A549 (cell line): ENCODE measurements around the gene FSIP2. TPM values are rescaled to one million over a fixed set of nuclear protein-coding genes. Genes with fewer than 3 reads are reported as not detected.

ENCODE experiments used
- ATAC-seq, 2 experiments: fragments of 200-7000 bp in 1 of 2; fragments of >200 bp in 1 of 2; cut with Nextera tagmentation in 1 of 2; cut with Tn5 transposase in 1 of 2; 3 replicates each; pipeline versions ENCODE4 v1.8.0 to v1.9.1; 2018 to 2020; ENCODE audit warnings: mild to moderate bottlenecking in 1 of 2, moderate library complexity in 1 of 2
- CTCF ChIA-PET: fragments of 300-600 bp; sonication (Branson Sonifier 250); formaldehyde crosslinking; extraction: SDS; loops from one replicate; lab custom pipeline; 2021; ENCODE audit warnings: antibody characterized with exemption, inconsistent platforms; lab: Yijun Ruan, JAX
- POLR2A ChIA-PET: fragments of 350-600 bp; formaldehyde crosslinking; extraction: SDS; loops from one replicate; lab custom pipeline; 2021; ENCODE audit warnings: antibody characterized with exemption, inconsistent platforms; lab: Yijun Ruan, JAX
- DNase-seq, 2 experiments: peaks; one replicate each; pipeline versions ENCODE4 v3.0.0 to v3.0.0-alpha.2; 2011 to 2016; ENCODE audit warnings: low read depth in 1 of 2, low spot score in 1 of 2
- FAIRE-seq: peaks from 2 replicates; lab custom pipeline; 2011; peaks lifted over from hg19 to GRCh38; lab: Jason Lieb, UNC
- H3K27ac ChIP-seq, 2 experiments: fragments of >200 bp; sonication (Bioruptor Twin); formaldehyde crosslinking; 3 replicates each; pipeline ENCODE4 v1.5.1; 2016 to 2017
- H3K4me1 ChIP-seq: fragments of >200 bp; sonication (Bioruptor Twin); formaldehyde crosslinking; 3 replicates; pipeline ENCODE4 v1.6.1; 2016
- H3K4me2 ChIP-seq: fragments of >200 bp; sonication (Bioruptor Twin); formaldehyde crosslinking; 3 replicates; pipeline ENCODE4 v1.6.1; 2016
- H3K4me3 ChIP-seq: fragments of >200 bp; sonication (Bioruptor Twin); formaldehyde crosslinking; 3 replicates; pipeline ENCODE4 v1.5.1; 2016
- H3K9me3 ChIP-seq: fragments of >200 bp; sonication (Bioruptor Twin); formaldehyde crosslinking; 3 replicates; pipeline ENCODE4 v1.6.1; 2016
- BHLHE40 ChIP-seq: IDR thresholded peaks from 2 replicates; pipeline ENCODE4 v1.6.1; 2012; ENCODE audit warnings: low read depth, low read length, inconsistent platforms
- CBX8 ChIP-seq: fragments of 200-600 bp; sonication (generic); IDR thresholded peaks from 2 replicates; pipeline ENCODE4 v1.6.1; 2016
- CEBPB ChIP-seq, 2 experiments: fragments of >200 bp in 1 of 2; sonication (Bioruptor Twin) in 1 of 2; formaldehyde crosslinking in 1 of 2; IDR thresholded peaks; 2 replicates each; pipeline ENCODE4 v1.6.1; 2012 to 2016
- EHMT2 ChIP-seq: fragments of 200-600 bp; sonication (generic); IDR thresholded peaks from 2 replicates; pipeline ENCODE4 v1.6.1; 2016; ENCODE audit warnings: antibody characterized with exemption, low read depth, mild to moderate bottlenecking, moderate library complexity
- EP300 ChIP-seq, 2 experiments: fragments of >200 bp; sonication (Bioruptor Twin); formaldehyde crosslinking; IDR thresholded peaks; 2 replicates in 1 of 2; 3 replicates in 1 of 2; pipeline ENCODE4 v1.6.1; 2016 to 2017
- FOSL2 ChIP-seq, 2 experiments: fragments of 450-650 bp in 1 of 2; fragments of >200 bp in 1 of 2; sonication (Bioruptor Twin) in 1 of 2; formaldehyde crosslinking; IDR thresholded peaks; 2 replicates each; pipeline versions ENCODE4 v1.5.0 to v1.6.1; 2016 to 2020; ENCODE audit warnings: mild to moderate bottlenecking in 1 of 2, moderate library complexity in 1 of 2
- HDAC2 ChIP-seq: fragments of 200-600 bp; sonication (generic); IDR thresholded peaks from 2 replicates; pipeline ENCODE4 v1.6.1; 2016
- HOXA7 ChIP-seq: fragments of 250-450 bp; sonication (Bioruptor Pico); IDR thresholded peaks from 2 replicates; pipeline ENCODE4 v1.5.0; 2020; ENCODE audit warnings: mild to moderate bottlenecking, moderate library complexity
- HOXB13 ChIP-seq: fragments of 250-450 bp; sonication (Bioruptor Pico); IDR thresholded peaks from 2 replicates; pipeline ENCODE4 v1.5.0; 2020; ENCODE audit warnings: low read depth, mild to moderate bottlenecking, moderate library complexity
- JUN ChIP-seq, 2 experiments: fragments of >200 bp; sonication (Bioruptor Twin); formaldehyde crosslinking; IDR thresholded peaks; 2 replicates in 1 of 2; 3 replicates in 1 of 2; pipeline ENCODE4 v1.6.1; 2016 to 2017
- JUNB ChIP-seq: fragments of >200 bp; sonication (Bioruptor Twin); formaldehyde crosslinking; IDR thresholded peaks from 2 replicates; pipeline ENCODE4 v1.6.1; 2016
- KDM1A ChIP-seq: fragments of 200-600 bp; sonication (generic); IDR thresholded peaks from 2 replicates; pipeline ENCODE4 v1.6.1; 2016; ENCODE audit warnings: low read depth, mild to moderate bottlenecking
- MAFK ChIP-seq: fragments of 450-650 bp; IDR thresholded peaks from 2 replicates; pipeline ENCODE4 v1.6.1; 2014; ENCODE audit not compliant: partially characterized antibody
- MAZ ChIP-seq: fragments of 150-350 bp; IDR thresholded peaks from 2 replicates; pipeline ENCODE4 v1.6.1; 2014; ENCODE audit warnings: antibody characterized with exemption, low read depth, low read length, borderline replicate concordance
- NFE2L2 ChIP-seq: fragments of 150-350 bp; conservative IDR thresholded peaks from 2 replicates; pipeline ENCODE4 v1.6.1; 2014; ENCODE audit warnings: low read length
- NPAS2 ChIP-seq: fragments of 250-450 bp; sonication (Bioruptor Pico); IDR thresholded peaks from 2 replicates; pipeline ENCODE4 v1.8.0; 2022; ENCODE audit warnings: mild to moderate bottlenecking, moderate library complexity, borderline replicate concordance
- NR3C1 ChIP-seq: fragments of >200 bp; sonication (Bioruptor Twin); formaldehyde crosslinking; IDR thresholded peaks from 3 replicates; pipeline ENCODE4 v1.6.1; 2017
- PHF8 ChIP-seq: fragments of 200-600 bp; sonication (generic); IDR thresholded peaks from 2 replicates; pipeline ENCODE4 v1.6.1; 2016; ENCODE audit warnings: low read depth, mild to moderate bottlenecking, antibody characterized with exemption, moderate library complexity, borderline replicate concordance
- RFX5 ChIP-seq: fragments of 450-650 bp; IDR thresholded peaks from 2 replicates; pipeline ENCODE4 v1.7.1; 2014; ENCODE audit warnings: antibody characterized with exemption, mild to moderate bottlenecking, moderate library complexity
- RNF2 ChIP-seq: fragments of 200-600 bp; sonication (generic); IDR thresholded peaks from 2 replicates; pipeline ENCODE4 v1.6.1; 2016; ENCODE audit warnings: low read depth, mild to moderate bottlenecking, antibody characterized with exemption, moderate library complexity, borderline replicate concordance
- TFCP2L1 ChIP-seq: fragments of 250-450 bp; sonication (Bioruptor Pico); IDR thresholded peaks from 2 replicates; pipeline ENCODE4 v1.5.0; 2021; ENCODE audit warnings: mild to moderate bottlenecking
- TP53 ChIP-seq: fragments of 250-450 bp; sonication (Bioruptor Pico); IDR thresholded peaks from 2 replicates; pipeline ENCODE4 v1.5.0; 2021; ENCODE audit warnings: mild to moderate bottlenecking, moderate library complexity
- ZNF302 ChIP-seq: fragments of 250-450 bp; sonication (Bioruptor Pico); IDR thresholded peaks from 2 replicates; pipeline ENCODE4 v1.9.0; 2021; ENCODE audit warnings: inconsistent platforms, mild to moderate bottlenecking, moderate library complexity
- ZSCAN20 ChIP-seq: fragments of 250-450 bp; sonication (Bioruptor Pico); IDR thresholded peaks from 2 replicates; pipeline ENCODE4 v1.8.0; 2022; ENCODE audit warnings: mild to moderate bottlenecking, moderate library complexity
- WGBS: methylation state at CpG from one replicate; pipeline ENCODE4 v1.1.6; 2017; ENCODE audit errors: missing lambda C conversion rate; 5-methylcytosine and 5-hydroxymethylcytosine counted together
- polyA plus RNA-seq, 4 experiments: library from polyadenylated mRNA; depleted of rRNA in 3 of 4; stranded (reverse); fragments of >200 nt; fragmentation: RNase III in 1 of 4; extraction: RNeasy Plus Mini Kit Qiagen cat#74134 plus additional on column Dnase treatment in 1 of 4; gene quantifications; 2 replicates in 3 of 4; 3 replicates in 1 of 4; pipeline ENCODE4 v1.2.3, GENCODE V29; 2011 to 2017
- TF ChIP-seq, protein P1 (sequence below): fragments of 200-600 bp; sonication (generic); IDR thresholded peaks from 2 replicates; pipeline ENCODE4 v1.6.1; 2016; ENCODE audit warnings: antibody characterized with exemption, mild to moderate bottlenecking, moderate library complexity
- TF ChIP-seq, protein P2 (sequence below): fragments of 250-450 bp; sonication (Bioruptor Pico); IDR thresholded peaks from 2 replicates; pipeline ENCODE4 v1.5.0; 2021; ENCODE audit warnings: mild to moderate bottlenecking, moderate library complexity, borderline replicate concordance
- TF ChIP-seq, protein P3 (sequence below): fragments of 450-650 bp; IDR thresholded peaks from 2 replicates; pipeline ENCODE4 v1.6.1; 2014; ENCODE audit warnings: antibody characterized with exemption
- TF ChIP-seq, protein P4 (sequence below): IDR thresholded peaks from 2 replicates; pipeline ENCODE4 v1.6.1; 2012

FSIP2 gene
- polyA plus RNA-seq, 2 of the 4 experiments (the other 2 are of a cell fraction) = 0.01 TPM; not detected in 1

DNA sequence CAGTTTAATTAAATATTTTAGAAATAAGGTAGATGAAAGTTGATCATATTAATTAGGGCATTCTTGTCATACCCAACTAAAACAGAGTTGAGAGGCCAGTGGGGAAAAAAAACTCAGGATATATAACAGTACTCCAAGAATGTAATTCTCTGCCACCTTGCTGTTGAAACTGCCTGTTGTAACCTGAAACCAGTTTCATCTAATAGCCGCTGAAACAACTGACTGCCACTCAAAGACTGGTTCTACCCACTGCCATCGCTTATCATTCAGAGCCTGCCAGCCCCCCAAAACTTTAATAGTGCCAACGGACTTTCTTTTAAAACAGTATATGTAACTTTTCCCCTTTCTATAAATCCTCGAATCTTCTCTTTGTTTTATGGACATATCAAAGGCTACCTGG, 37.7 kb upstream of the FSIP2 start (continued):
- TF ChIP-seq, protein P1, sequence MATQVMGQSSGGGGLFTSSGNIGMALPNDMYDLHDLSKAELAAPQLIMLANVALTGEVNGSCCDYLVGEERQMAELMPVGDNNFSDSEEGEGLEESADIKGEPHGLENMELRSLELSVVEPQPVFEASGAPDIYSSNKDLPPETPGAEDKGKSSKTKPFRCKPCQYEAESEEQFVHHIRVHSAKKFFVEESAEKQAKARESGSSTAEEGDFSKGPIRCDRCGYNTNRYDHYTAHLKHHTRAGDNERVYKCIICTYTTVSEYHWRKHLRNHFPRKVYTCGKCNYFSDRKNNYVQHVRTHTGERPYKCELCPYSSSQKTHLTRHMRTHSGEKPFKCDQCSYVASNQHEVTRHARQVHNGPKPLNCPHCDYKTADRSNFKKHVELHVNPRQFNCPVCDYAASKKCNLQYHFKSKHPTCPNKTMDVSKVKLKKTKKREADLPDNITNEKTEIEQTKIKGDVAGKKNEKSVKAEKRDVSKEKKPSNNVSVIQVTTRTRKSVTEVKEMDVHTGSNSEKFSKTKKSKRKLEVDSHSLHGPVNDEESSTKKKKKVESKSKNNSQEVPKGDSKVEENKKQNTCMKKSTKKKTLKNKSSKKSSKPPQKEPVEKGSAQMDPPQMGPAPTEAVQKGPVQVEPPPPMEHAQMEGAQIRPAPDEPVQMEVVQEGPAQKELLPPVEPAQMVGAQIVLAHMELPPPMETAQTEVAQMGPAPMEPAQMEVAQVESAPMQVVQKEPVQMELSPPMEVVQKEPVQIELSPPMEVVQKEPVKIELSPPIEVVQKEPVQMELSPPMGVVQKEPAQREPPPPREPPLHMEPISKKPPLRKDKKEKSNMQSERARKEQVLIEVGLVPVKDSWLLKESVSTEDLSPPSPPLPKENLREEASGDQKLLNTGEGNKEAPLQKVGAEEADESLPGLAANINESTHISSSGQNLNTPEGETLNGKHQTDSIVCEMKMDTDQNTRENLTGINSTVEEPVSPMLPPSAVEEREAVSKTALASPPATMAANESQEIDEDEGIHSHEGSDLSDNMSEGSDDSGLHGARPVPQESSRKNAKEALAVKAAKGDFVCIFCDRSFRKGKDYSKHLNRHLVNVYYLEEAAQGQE = no peak

DNA sequence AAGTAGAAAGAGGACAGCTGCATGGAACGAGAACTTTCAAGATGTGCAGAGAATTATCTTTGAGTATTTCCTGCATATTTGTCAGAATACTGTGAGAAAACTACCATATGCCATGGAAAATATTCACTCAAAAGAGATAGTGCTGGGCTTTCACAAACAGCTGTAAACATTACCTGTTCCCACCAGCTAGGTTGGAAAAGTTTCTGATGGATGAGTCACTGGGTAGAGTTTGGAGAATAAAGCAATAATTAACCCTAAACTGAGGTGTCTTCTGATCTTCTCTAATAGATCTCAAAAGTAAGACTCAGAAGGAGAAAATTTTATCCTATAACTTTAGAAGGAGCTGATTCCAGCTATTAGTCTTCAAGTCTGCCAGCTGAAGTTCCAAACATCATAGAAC, 3.9 kb upstream of the FSIP2 start:
- ATAC-seq = no peak
- H3K4me3 ChIP-seq = no peak overlapping the region
- H3K4me2 ChIP-seq = 0 out of 3 replicates have a peak overlapping the region, but pooled peaks have one; percentile 16
- ChIA-PET CTCF (no interaction called here), POLR2A (no interaction called here)
- no peak overlapping the region for H3K27ac ChIP-seq
- WGBS = 17% methylated on average over 1 of the region's 1 CpG
- FAIRE-seq = no peak
- H3K9me3 ChIP-seq = peaks cover 4% of the 10 kb centered on the region; the same call in 2 of the 3 replicates
- DNase-seq = no peak
- no peak for TF ChIP-seq RNF2
- no peak for TF ChIP-seq NFE2L2
- no peak for TF ChIP-seq FOSL2 (IDR thresholded peaks at IDR 0.05)
- no peak for TF ChIP-seq FOSL2 (CRISPR knock-in tag; IDR thresholded peaks at IDR 0.05)
- no peak for TF ChIP-seq HOXB13 (CRISPR knock-in tag)
- no peak for TF ChIP-seq CBX8
- TF ChIP-seq JUNB = no peak
- no peak for TF ChIP-seq CEBPB (IDR thresholded peaks at IDR 0.05)
- TF ChIP-seq, protein P2, sequence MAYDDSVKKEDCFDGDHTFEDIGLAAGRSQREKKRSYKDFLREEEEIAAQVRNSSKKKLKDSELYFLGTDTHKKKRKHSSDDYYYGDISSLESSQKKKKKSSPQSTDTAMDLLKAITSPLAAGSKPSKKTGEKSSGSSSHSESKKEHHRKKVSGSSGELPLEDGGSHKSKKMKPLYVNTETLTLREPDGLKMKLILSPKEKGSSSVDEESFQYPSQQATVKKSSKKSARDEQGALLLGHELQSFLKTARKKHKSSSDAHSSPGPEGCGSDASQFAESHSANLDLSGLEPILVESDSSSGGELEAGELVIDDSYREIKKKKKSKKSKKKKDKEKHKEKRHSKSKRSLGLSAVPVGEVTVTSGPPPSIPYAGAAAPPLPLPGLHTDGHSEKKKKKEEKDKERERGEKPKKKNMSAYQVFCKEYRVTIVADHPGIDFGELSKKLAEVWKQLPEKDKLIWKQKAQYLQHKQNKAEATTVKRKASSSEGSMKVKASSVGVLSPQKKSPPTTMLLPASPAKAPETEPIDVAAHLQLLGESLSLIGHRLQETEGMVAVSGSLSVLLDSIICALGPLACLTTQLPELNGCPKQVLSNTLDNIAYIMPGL (CRISPR knock-in tag) = no peak
- TF ChIP-seq, protein P3, sequence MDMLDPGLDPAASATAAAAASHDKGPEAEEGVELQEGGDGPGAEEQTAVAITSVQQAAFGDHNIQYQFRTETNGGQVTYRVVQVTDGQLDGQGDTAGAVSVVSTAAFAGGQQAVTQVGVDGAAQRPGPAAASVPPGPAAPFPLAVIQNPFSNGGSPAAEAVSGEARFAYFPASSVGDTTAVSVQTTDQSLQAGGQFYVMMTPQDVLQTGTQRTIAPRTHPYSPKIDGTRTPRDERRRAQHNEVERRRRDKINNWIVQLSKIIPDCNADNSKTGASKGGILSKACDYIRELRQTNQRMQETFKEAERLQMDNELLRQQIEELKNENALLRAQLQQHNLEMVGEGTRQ = no peak
- TF ChIP-seq JUN (IDR thresholded peaks at IDR 0.05) = no peak
- no peaks in the 10 kb centered on the region for H3K4me1 ChIP-seq

DNA sequence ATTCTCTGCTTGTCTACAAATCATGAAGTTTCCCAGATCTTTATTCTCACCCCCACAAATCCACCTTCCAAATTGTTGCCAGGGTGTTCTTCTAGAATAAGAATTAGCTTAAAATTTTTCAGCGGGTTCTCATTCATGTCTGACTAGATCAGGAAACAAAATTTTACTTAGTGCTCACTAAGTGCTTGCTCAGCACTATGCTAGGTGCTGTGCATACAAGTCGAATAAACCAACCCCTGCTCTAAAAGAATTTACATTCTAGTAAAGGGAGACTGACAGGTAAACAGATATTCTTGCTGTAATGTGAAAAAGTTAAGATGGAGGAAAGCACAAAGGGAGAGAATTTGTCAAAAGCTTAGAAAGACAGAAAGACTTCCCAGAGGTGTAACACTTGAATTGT, 2.4 kb upstream of the FSIP2 start:
- FAIRE-seq (no peak), ATAC-seq (no peak), DNase-seq (no peak)
- 19% methylated on average over 2 of the region's 2 CpGs for WGBS
- Histone ChIP-seq H3K9me3 (peaks cover 4% of the 10 kb centered on the region; the same call in 2 of the 3 replicates), H3K27ac (no peak overlapping the region)
- no peak for TF ChIP-seq HOXA7 (CRISPR knock-in tag)
- TF ChIP-seq ZNF302 (CRISPR knock-in tag) = no peak
- no peak for TF ChIP-seq KDM1A
- TF ChIP-seq MAZ = no peak
- TF ChIP-seq BHLHE40 = no peak
- TF ChIP-seq RFX5 = no peak
- no peak for TF ChIP-seq EHMT2
- TF ChIP-seq EP300 (IDR thresholded peaks at IDR 0.05) = no peak
- no peak for TF ChIP-seq MAFK
- TF ChIP-seq, protein P4, sequence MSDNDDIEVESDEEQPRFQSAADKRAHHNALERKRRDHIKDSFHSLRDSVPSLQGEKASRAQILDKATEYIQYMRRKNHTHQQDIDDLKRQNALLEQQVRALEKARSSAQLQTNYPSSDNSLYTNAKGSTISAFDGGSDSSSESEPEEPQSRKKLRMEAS = no peak
- no peak for TF ChIP-seq TP53 (CRISPR knock-in tag)
- no peak for TF ChIP-seq NPAS2
- no peak for TF ChIP-seq HDAC2
- no peak for TF ChIP-seq ZSCAN20 (CRISPR knock-in tag)
- no peak for TF ChIP-seq PHF8
- TF ChIP-seq TFCP2L1 (CRISPR knock-in tag) = no peak
- no peak for TF ChIP-seq JUN (IDR thresholded peaks at IDR 0.05)
- TF ChIP-seq NR3C1 = no peak
- TF ChIP-seq, all 56 proteins: peak for 0
- ChIA-PET CTCF (no interaction called here), POLR2A (no interaction called here)
- Histone ChIP-seq H3K4me1 (no peaks in the 10 kb centered on the region), H3K4me3 (no peak overlapping the region), H3K4me2 (no peak overlapping the region)
